ENCODE measurements around the gene GRM1.

Gene GRM1

DNA sequence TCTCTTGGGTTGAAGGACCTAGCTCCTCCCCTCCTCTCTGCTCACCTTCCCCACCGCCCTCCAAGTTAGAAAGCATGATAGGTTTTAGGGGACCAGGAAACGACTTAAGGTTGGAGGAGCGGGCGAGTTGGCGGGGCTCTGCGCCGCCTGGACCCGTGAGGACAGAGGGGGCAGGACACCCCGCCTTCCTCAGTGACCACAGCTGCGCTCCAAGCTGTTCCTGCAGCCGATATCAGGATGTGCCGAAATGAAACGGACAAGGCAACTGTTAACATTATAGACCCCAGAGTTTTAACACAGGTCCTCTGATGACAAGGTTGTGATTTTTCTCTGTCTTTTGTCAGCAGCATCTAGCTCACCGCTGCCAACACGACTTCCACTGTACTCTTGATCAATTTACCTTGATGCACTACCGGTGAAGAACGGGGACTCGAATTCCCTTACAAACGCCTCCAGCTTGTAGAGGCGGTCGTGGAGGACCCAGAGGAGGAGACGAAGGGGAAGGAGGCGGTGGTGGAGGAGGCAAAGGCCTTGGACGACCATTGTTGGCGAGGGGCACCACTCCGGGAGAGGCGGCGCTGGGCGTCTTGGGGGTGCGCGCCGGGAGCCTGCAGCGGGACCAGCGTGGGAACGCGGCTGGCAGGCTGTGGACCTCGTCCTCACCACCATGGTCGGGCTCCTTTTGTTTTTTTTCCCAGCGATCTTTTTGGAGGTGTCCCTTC lies at the start of gene GRM1:
Gene GRM1, plus strand, starts transcription at position 212 of the 722 bp plus-strand sequence. Its CDS starts 456 bp downstream, at position 668.
- DNase-seq (ENCODE audit: low spot score): no peak

DNA sequence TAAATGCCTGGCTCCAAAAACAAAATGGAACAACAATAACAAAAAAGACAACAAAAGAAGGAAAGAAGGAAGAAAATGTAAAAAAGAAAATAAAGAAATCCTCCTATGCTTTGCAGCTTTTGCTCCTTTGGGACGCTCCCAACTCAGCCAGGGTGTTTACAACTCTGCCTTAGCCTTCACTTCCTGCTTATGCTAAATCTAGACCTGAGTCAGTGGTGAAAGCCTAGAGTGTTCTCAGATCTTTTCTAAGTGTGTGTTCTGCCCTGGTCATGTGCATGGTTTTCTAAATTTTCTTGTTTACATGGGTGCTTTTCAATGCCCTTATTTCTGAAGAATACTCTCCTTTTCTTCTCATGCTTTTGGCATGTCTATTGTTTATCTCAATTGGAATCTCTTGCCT lies 19.5 kb upstream of the GRM1 start:
- no peak for DNase-seq (ENCODE audit: low spot score)

DNA sequence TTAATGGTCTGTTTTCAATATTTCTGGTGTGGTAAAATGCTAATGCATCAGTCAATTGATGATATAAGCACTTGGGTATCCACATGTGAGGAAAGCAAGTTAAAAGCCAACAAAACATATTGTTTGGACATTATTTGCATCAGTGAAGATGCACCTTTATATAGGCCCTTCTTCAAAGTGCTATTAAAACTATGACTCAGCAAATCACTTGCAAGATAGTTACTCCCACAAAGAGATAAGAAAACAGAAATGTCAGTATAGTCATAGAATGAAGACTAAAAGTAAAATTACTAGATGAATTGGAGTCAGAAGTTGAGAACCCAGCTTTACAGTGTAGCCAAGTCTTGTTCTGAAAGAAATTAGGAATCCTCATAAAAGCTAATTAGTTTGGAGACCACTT lies 14.6 kb upstream of the GRM1 start:
- no peak for DNase-seq (ENCODE audit: low spot score)

DNA sequence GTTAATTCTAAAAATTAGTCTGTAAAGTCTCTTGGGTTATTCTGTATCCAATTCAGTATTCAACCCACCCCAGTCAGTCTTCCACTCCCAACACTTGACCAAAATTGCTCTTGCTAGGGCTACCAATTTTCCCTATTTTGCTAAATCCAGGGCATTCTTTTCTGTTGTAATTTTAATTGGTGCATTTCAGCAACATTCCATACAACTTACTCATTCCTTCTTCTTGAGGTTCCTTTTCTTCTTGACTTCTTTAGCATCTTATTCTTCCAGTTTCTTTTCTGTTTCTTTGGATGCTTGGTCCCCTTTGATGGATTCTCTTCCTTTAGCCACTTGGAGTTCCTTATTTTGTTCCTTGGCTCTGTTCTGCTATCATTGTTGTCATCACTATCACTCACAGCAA lies 11.2 kb upstream of the GRM1 start:
- DNase-seq (ENCODE audit: low spot score): no peak

DNA sequence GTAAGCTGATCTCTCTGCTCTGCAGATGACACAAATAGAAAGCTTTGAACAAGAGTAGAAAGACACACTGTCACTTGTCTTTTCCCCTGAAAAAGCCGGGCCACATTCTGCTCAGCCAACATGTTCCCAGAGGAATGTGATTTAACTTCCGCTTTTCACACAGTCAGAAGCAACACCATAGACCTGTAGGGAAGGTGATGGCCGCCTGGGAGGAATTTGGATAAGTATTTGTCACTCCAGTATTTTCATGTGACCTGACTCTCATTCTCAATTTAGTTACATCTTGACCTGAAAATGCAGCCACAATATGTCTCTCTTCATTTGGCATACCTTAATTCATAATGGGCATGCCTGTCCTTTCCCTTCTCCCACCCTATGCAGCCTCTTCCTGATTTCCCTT lies 2.0 kb upstream of the GRM1 start:
- DNase-seq (ENCODE audit: low spot score): no peak

DNA sequence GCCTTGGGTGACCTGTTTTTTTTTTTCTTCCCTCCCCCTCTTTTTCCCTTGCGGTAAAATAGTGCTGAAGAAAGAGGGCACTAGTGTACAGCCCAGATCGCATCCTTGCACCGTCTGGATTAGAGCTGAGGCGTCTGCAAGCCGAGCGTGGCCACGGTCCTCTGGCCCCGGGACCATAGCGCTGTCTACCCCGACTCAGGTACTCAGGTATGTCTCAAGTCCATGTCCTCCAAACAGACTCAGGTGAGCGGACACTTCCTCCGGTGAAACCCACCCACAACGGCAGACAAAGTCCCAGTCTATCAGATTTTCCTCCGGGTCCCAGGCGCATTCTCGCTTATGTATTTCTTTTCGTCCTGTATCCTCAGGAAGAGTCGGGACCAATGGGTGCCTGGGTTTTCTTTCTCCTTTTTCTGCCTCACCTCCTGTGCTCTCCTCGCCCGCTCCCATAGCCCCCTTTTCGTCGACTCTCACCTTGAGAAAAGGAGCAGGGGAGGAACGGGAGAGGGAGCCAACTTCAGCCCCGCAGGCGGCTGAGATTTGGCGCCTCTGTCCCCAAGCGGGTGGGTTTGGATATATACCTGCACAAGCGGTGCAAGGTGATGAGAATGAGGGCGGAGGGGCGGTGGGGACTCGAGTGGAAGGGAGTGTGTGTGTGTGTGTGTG lies 1.1 kb upstream of the GRM1 start:
- DNase-seq (ENCODE audit: low spot score): no peak

DNA sequence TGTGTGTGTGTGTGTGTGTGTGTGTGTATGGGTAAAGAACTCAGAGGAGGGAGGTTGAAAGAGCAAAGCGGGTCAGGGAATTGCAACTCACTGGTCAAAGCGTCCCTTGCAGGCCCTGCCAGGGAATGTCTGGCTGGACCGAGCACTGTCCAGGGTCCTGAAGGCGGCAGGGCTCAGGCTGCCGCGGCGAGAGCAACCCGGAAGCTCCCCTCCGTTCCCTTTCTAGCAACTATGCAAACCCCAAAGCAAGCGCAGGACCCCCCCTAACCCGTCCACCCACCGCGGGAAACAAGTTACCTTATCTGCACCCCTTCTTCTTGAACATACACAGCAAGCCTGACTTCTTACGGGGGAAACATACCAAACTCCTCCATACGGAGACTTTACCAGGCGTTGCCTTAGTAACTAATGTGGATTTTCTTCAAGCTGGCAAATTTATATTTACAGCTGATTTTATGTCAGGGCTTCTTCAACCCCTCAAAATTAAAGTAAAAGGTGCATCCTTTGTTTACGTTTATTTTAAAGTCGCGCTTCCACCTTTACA lies 538 bp upstream of the GRM1 start:
- peak; percentile 23 for DNase-seq (ENCODE audit: low spot score)

DNA sequence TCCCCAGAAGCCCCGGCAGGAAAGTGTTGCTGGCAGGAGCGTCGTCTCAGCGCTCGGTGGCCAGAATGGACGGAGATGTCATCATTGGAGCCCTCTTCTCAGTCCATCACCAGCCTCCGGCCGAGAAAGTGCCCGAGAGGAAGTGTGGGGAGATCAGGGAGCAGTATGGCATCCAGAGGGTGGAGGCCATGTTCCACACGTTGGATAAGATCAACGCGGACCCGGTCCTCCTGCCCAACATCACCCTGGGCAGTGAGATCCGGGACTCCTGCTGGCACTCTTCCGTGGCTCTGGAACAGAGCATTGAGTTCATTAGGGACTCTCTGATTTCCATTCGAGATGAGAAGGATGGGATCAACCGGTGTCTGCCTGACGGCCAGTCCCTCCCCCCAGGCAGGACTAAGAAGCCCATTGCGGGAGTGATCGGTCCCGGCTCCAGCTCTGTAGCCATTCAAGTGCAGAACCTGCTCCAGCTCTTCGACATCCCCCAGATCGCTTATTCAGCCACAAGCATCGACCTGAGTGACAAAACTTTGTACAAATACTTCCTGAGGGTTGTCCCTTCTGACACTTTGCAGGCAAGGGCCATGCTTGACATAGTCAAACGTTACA lies 817 bp downstream of the GRM1 start:
- DNase-seq (ENCODE audit: low spot score): no peak

DNA sequence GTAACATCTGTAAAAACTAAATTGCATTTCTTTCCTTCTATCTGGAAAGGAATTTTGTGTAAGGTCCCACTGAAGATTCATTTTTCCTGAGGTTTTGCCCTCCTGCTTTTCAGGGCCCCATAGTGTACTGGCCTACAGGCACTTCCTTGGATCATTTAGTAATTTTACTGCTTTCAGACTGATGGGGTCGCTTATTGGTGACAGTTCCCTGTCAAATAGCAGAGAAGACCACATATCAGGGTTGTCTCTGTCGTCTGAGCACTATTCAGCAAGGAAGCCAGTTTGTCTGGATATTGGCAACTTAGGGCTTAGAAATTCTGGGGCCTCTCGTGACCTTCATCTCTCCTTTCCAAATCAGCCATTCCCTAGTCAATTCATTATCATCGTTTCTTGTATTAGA lies 3.5 kb downstream of the GRM1 start:
- no peak for DNase-seq (ENCODE audit: low spot score)

DNA sequence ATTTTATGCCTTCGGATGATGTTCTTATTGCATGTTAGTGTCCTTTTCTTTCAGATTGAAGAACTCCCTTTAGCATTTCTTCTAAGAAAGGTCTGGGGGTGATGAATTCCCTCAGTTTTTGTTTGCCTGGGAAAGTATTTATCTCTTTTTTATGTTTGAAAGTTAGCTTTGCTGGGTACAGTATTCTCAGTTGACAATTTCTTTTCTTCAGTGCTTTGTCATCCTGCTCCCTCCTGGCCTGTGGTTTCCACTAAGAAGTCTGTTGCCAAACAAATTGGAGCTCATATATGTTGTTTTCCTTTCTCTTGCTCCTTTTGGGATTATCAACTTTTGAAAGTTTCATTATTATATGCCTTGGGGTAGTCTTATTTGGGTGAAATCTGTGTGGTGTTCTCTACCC lies 11.5 kb downstream of the GRM1 start:
- DNase-seq (ENCODE audit: low spot score): no peak

DNA sequence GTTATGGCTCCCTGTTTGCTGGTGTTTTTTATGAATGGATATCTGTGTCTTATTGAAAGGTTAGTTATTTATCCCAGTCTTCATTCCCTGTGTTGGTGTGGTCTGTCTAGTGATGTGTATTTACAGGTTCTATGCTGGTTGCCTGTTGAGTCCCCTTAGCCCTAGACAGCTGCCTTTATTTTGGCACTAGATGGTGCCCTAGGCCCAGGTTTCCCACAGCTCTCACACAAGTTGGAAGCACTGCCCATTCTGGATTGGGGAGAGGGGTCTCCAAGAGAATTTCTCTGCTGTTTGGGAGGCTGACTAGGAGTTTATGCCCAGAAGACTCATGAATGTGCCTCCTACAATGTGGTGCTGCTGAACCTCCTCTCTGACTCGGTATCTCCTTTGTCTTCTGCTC lies 12.4 kb downstream of the GRM1 start:
- no peak for DNase-seq (ENCODE audit: low spot score)

DNA sequence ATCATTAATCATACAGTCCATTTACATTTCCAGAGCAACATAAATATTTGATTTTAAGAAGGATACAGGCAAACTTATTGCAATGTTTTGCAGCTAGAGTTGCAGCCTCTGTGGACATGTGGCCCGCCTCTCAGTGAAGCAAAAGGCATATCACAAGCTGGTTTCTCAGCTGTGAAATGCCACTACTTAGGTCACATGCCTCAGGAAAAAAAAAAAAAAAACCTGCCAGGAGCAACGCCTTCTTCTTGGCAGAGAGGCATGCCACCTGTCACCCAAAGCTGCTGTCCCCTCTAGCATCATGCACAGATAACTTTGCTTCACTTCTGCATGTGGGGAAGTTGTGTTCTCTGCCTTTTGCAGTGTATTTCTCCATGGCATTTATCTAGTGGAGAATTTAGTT lies 18.5 kb downstream of the GRM1 start:
- DNase-seq (ENCODE audit: low spot score): no peak

DNA sequence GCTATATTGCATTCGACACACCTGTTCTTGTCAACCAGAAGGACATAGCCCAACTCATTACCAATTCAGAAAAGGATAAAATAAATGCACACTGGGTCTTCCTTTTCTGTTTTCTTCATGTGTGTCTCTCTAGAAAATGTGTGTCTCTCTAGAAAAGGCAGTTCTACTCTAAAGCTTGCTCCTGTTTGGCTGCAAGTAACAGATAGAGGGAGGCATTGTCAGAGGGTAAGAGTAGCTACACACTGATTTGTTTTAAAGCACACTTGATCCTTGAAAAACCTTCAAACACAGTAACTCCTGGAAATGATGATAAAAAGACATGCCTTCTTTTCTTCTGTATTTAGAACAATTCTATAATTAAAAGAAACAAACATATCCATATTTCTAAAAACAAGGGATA lies 21.3 kb downstream of the GRM1 start:
- DNase-seq (ENCODE audit: low spot score): no peak

DNA sequence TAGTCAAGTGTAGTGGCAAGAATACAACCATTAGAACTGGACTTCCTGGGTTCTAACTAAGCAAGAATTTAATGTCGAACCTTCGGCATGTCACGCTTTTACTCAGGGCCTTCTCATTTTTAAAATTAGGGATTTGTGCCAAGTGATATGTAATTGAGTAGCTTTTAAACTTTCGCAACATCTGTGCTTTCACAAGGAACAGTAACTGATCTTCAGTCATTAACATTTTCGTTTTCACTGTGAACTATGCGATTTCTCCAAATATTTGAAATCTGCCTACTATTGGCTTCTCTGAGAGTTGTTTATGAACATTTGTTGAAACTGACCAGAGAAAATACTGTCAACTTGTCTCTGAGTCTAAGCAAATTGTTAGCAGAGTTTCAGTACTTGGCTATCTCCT lies 27.6 kb downstream of the GRM1 start:
- no peak for DNase-seq (ENCODE audit: low spot score)

DNA sequence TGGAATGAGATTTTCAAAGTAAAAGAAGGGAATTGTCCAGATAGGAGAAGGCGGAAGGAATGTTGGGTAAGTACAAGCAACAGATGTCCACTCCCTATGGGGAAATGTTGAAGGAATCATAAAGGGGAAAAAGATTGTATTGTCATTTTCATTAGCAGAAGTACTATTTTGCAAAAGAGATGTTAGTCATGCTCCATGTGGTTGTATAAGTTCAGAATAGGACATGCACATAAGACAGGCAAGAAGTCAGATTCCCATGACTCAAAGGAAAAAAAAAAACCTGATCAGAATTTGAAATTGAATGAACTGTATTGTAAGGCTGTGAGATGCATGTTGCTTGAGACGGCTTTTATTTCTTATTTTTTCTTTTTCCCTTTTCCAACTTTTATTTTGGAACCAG lies 36.8 kb downstream of the GRM1 start:
- no peak for DNase-seq (ENCODE audit: low spot score)

DNA sequence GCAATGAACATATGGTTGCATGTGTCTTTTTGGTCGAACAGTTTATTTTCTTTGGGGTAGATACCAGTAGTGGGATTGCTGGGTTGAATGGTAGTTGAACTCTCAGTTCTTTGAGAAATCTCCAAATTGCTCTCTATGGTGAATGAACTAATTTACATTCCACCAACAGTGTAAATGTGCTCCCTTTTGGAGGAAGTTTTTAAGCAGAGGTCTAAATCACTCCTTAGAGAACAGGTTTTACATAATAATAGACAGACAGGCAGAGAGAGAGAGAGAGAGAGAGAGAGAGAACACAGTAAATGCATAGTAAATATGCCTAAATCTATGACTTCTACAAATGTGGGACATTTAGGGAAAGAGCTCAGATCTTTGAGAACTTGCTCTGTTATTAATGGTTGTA lies 37.6 kb downstream of the GRM1 start:
- no peak for DNase-seq (ENCODE audit: low spot score)

DNA sequence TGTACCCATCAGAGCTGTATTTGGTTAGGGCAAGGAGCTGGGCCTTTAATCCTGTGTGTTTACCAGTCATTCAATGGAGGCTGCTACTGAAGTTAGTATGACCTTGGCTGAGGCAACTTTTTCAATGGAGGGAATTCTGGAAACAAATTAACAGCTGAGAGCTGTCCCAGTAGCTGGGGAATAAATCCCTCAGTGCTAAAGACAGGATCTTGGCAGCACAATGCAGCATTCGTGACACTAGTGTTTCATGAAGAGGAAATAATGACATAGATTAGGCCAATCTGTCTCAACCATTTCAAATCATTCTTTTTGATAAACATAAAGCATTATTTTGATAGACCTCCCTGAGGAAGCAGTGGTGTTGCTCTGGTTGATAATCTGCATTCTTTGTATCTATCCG lies 42.9 kb downstream of the GRM1 start:
- DNase-seq (ENCODE audit: low spot score): no peak

DNA sequence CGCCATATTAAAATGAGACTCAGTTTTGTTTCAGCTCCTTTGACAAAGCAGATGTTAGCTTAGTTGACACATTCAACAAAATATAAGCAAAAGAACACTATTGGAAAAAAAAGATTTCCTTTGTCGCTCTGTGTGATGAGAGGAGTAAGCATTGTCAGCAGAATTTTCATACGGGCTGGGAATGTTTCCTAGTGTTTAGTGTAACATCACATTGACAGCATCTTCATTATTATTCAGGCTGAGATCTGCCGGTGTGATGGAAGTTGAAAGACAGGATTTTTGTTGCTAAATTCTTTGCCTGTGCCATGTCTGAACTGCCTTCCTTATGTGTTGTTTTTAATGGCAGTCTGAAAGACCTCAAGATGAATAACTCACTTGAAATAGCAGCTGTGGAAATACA lies 49.1 kb downstream of the GRM1 start:
- no peak for DNase-seq (ENCODE audit: low spot score)

DNA sequence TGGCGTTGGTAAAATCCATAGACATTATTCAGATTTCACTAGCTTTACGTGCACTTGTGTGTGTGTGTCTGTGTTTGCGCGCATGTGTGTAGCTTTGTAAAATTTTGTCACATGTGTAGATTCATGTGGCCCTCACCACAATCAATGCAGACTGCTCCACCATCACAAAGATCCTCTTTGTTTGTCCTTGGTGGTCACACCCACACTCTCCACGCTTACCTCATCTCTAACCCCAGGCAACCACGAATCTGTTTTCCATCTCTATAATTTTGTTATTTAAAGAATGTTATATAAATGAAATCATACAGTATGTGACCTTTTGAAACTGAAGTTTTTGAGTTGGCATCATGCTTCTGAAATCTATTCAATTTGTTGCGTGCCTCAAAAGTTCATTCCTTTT lies 58.5 kb downstream of the GRM1 start:
- DNase-seq (ENCODE audit: low spot score): no peak

DNA sequence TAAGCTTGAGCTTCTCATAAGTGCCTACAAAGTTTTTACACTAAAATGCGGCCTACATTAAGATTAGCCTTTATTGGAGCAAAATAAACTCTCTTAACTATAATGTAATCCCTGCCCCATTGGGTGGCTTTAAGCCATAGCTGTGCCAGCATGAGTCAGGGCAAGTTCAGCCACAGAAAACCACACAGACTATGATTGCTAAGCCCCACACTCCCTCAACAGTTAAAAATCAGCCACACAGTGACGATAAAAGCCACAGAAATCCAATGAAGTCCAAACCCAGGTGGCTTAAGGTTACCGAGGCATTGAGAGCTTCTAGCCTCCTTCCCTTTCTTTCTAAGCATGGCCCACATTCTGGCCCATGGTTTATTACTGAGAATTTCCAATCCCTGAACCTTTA lies 61.6 kb downstream of the GRM1 start:
- DNase-seq (ENCODE audit: low spot score): no peak

DNA sequence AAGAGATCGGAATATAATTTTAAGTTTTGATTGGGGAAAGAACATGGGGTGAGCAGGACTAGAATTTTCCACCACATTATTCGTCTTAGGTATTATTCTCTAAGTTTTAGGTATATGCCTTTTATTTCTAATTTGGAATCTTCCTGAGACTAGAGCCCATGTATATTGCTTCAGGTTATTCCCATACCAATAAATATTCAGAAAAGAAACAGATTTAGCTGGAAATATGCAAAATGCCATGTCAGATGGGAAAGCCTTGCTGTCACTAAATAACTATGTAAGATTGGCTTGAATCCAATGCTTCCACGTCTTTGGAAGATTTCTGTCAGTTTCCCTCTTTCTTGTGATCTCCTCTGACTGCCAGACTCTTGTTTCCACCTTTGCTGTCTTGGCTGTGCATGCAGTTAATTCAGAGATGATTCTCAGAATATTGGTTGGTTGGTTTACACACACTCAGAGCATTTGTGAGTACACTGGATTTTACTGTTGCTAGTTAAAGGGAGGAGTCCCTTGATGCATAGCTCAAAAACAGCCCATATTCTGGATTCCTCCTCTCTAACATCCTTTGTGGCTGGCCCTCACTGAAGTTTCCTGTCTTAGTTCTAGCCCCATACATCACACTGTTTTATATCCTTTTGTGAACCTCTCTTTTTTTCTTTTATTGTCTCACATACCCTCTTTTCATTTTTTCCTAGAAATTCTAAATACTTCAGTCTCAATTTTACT lies 64.3 kb downstream of the GRM1 start:
- no peak for DNase-seq (ENCODE audit: low spot score)

DNA sequence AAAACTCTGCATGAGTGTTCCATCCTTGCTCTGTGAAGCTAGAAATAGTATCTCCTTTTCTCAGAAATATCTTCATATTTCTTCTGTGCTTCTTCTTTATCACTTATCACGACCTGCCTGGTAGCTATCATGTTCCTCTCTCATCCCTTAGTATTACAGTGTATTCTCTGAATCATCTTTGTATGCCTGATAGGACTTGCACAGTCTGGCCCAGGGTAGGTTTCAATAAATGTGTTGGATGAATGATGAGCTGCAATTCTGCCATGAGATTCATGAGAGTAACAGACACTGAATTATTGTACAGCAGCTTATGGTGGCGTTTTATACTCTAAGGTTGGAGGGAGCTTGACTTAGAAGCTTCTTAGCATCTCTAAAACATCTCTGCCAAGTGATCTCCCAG lies 66.6 kb downstream of the GRM1 start:
- DNase-seq (ENCODE audit: low spot score): no peak

DNA sequence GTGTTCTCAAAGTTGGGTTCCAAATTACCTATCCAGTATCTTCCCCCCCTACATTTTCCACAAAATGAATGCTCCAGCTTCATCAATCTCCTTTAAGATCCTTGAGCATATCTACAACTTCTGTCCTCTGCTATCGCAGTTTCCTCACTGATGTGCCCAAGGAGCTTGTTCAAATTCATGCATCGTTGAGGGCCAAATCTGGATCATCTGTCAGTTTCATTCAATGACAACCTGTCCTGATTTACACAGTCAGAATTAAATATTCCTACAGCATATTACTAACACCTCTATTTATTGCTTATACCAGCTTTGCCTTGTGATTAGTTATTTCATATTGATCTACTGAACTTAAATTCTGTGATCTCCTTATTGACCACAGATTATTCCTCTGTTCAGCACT lies 68.7 kb downstream of the GRM1 start:
- DNase-seq (ENCODE audit: low spot score): no peak
